Measurements from ENCODE around the gene MED12L. TPM values are rescaled to one million over a fixed set of nuclear protein-coding genes. Genes with fewer than 3 reads are reported as not detected.

Gene MED12L
- total and polyA plus RNA-seq, 7 donors, result 0.01 to 2.6 (median 0.17) TPM

DNA sequence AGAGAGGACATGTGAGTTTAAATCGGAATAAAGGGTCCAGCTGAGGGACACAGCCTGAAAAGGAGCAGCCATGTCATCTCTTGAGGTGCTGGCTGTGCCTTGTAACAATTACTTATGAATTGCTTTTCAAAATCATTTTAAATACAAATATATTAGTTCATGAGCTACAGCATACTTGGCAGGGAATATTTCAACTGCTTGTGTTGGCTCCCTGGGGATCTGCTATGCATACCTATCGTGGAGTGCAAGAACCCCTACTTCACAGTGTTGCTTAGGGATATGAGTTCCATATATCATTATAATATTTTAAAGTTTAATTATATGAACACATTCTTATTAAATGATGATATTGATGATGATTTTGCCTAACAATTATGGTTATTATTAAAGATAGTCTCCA lies 212.0 kb downstream of the MED12L start:
- intact Hi-C loops (cut with DNase I), result no loop called here
- no peaks in the 10 kb centered on the region for H3K27me3 ChIP-seq (ENCODE audit: insufficient read depth in 3 of 3, low read length in 2 of 3)
- no peak overlapping the region for H3K4me3 ChIP-seq
- ATAC-seq (no peak), DNase-seq (no peak)
- no peaks in the 10 kb centered on the region for H3K9me3 ChIP-seq
- WGBS, 3 donors, result 27 to 52% (median 49%) methylated on average over 2 of the region's 2 CpGs
- H3K4me1 ChIP-seq, result no peaks in the 10 kb centered on the region
- no peak overlapping the region for H3K27ac ChIP-seq
- H3K36me3 ChIP-seq (ENCODE audit: insufficient read depth in 1 of 2, low read depth in 1 of 2), result no peaks in the 10 kb centered on the region
- TF ChIP-seq, protein P1, sequence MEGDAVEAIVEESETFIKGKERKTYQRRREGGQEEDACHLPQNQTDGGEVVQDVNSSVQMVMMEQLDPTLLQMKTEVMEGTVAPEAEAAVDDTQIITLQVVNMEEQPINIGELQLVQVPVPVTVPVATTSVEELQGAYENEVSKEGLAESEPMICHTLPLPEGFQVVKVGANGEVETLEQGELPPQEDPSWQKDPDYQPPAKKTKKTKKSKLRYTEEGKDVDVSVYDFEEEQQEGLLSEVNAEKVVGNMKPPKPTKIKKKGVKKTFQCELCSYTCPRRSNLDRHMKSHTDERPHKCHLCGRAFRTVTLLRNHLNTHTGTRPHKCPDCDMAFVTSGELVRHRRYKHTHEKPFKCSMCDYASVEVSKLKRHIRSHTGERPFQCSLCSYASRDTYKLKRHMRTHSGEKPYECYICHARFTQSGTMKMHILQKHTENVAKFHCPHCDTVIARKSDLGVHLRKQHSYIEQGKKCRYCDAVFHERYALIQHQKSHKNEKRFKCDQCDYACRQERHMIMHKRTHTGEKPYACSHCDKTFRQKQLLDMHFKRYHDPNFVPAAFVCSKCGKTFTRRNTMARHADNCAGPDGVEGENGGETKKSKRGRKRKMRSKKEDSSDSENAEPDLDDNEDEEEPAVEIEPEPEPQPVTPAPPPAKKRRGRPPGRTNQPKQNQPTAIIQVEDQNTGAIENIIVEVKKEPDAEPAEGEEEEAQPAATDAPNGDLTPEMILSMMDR (IDR thresholded peaks at IDR 0.05), result no peak

DNA sequence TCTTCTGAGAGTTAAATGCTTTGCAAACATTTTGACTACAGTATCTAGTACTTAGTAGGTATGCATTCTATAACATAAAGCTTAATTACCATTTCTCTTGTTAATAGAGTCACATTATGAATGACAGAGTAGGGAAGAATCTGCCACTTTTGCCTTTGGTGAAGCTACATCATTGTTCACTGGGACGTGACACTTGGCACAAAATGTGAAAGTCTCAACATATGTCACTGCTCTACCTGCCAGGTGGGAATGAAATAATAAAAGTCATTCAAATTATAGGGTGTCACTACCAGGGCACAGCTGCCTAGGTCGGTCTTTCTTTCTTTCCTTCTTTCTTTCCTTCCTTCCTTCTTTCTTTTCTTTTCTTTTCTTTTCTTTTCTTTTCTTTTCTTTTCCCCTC lies 213.5 kb downstream of the MED12L start:
- WGBS, 3 donors, result 69 to 85% (median 77%) methylated on average over 2 of the region's 2 CpGs
- Histone ChIP-seq H3K27ac (no peak overlapping the region), H3K36me3 (ENCODE audit: insufficient read depth in 1 of 2, low read depth in 1 of 2) (no peaks in the 10 kb centered on the region), H3K4me3 (no peak overlapping the region), H3K27me3 (ENCODE audit: insufficient read depth in 3 of 3, low read length in 2 of 3) (peaks cover 0 to 6% (median 0%) of the 10 kb centered on the region in 3 donors), H3K9me3 (no peaks in the 10 kb centered on the region), H3K4me1 (no peaks in the 10 kb centered on the region)
- ATAC-seq (no peak), DNase-seq (no peak)
- TF ChIP-seq, protein P1 (IDR thresholded peaks at IDR 0.05), result no peak
- intact Hi-C loops (cut with DNase I), result no loop called here

DNA sequence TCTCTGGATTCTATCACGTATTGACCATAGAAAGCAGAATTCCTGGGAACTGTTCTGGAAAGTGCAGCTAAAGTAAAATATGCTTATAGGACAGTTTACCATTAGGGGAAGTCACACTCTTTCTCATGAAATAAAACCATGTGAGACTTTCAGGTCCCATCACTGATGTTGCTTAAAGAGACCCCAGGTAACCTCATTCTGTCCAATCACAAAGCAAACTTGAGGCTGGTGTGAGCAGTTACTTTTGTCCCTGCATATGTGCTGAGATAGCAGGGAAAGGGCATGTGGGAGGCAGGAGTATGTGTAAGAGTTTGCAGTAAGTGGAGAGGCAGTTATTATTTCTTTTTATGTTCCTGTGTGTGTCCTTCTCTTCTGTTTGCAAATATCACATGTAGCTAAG lies 215.1 kb downstream of the MED12L start:
- 55 to 75% (median 66%) methylated on average over 1 of the region's 1 CpG for WGBS, 3 donors
- intact Hi-C loops (cut with DNase I), result no loop called here
- H3K36me3 ChIP-seq (ENCODE audit: insufficient read depth in 1 of 2, low read depth in 1 of 2), result no peaks in the 10 kb centered on the region
- H3K27ac ChIP-seq, result no peak overlapping the region
- no peak overlapping the region for H3K4me3 ChIP-seq
- H3K4me1 ChIP-seq, result no peaks in the 10 kb centered on the region
- TF ChIP-seq, protein P1 (IDR thresholded peaks at IDR 0.05), result no peak
- H3K9me3 ChIP-seq, result no peaks in the 10 kb centered on the region
- H3K27me3 ChIP-seq (ENCODE audit: insufficient read depth in 3 of 3, low read length in 2 of 3), result peaks cover 0 to 7% (median 0%) of the 10 kb centered on the region in 3 donors
- ATAC-seq (no peak), DNase-seq (no peak)

DNA sequence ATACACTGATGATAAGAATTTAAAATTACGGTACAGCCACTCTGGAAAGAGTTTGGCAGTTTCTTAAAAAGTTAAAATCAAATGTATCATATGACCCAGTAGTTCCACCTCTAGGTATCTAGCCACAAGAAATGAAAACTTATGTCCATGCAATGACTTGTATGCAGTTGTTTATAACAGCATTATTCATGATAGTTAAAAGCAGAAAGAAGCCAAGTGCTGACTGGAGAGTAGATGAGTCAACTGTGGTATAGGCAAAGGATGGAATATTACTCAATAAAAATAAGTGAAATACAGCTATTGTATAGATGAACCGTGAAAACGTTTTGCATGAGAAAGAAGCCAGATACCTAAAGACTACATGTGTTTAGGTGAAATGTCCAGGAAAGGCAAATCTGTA lies 216.3 kb downstream of the MED12L start:
- no peaks in the 10 kb centered on the region for H3K36me3 ChIP-seq (ENCODE audit: insufficient read depth in 1 of 2, low read depth in 1 of 2)
- 84 to 93% (median 87%) methylated on average over 3 of the region's 3 CpGs for WGBS, 3 donors
- intact Hi-C loops (cut with DNase I), result no loop called here
- no peak overlapping the region for H3K27ac ChIP-seq
- ATAC-seq (no peak), DNase-seq (no peak)
- no peaks in the 10 kb centered on the region for H3K9me3 ChIP-seq
- H3K4me3 ChIP-seq, result no peak overlapping the region
- H3K27me3 ChIP-seq (ENCODE audit: insufficient read depth in 3 of 3, low read length in 2 of 3), result peaks cover 0 to 7% (median 0%) of the 10 kb centered on the region in 3 donors
- TF ChIP-seq, protein P1 (IDR thresholded peaks at IDR 0.05), result no peak
- no peaks in the 10 kb centered on the region for H3K4me1 ChIP-seq

DNA sequence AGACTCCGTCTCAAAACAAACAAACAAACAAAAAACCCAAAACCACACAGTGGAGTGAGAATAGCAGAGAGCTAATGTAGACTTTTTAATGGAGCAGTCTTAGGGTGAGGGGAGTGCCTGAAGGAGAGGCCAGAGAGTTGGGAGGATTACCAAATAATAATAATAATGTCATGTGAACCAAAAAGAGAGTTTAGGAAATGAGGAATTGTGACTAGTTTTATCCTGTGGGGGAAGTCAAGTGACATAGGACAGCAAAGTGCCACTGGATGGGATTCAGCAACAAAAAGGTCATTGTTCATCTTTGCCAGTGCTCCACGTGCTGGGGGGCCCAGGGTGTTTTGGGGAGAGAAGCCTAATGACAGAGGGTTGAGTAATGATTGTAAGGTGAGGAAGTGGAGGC lies 218.3 kb downstream of the MED12L start:
- Histone ChIP-seq H3K9me3 (no peaks in the 10 kb centered on the region), H3K4me3 (no peak overlapping the region), H3K36me3 (ENCODE audit: insufficient read depth in 1 of 2, low read depth in 1 of 2) (no peaks in the 10 kb centered on the region), H3K27ac (no peak overlapping the region), H3K27me3 (ENCODE audit: insufficient read depth in 3 of 3, low read length in 2 of 3) (peaks cover 0 to 7% (median 0%) of the 10 kb centered on the region in 3 donors), H3K4me1 (no peaks in the 10 kb centered on the region)
- no peak for DNase-seq
- 60 to 66% (median 66%) methylated on average over 2 of the region's 2 CpGs for WGBS, 3 donors
- ATAC-seq, result no peak
- TF ChIP-seq, protein P1 (IDR thresholded peaks at IDR 0.05), result no peak
- intact Hi-C loops (cut with DNase I), result no loop called here
